ENCODE measurements around the gene TTYH3. TPM values are rescaled to one million over a fixed set of nuclear protein-coding genes. Genes with fewer than 3 reads are reported as not detected.

TTYH3 gene
- total and polyA plus RNA-seq, 9 of the 15 experiments (the other 6 are each of a cell fraction or from before 2014, with no cell fraction given), result 0.01 to 5.5 (median 1.1) TPM

DNA sequence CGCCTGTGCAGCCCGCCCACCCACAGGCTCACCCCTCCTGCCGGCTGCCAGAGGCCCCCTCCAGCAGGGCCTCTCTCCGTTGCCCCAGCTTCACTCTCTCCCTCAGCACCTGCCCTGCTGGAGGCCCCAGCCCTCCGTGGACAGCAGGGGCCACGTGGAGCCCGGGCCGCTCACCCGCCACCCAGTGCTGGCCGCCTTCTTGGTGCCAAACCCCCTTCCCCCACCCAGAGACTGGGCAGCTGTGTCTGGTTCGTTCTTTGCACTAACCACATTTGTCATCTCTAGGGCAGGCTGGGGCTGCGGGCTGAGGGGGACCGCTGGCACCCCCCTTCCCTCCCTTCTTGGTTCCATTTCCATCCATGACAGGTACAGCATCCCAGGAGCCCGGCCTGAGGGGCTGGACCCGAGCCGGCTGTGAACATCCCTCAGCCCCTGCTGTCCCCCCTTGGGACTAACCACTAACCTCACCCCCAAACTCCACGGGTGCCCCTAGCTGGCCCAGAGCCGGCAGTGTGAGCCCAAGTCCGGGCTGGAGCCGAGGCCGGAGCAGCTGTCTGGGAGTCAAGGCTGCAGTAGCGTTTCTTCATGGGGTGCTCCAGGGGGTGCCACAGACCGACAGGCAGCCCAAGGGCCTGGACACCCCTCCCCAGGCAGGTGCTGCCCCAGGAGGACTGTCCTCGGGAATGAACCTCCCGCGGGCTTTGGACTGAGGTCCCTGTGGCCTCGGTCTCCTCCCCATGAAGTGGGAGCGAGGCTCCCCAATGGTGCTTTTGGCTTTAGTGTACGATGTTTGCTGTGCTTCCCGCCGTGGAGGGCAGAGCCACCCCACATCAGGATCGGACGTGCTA lies 30.7 kb downstream of the TTYH3 start (continued):
- TF ChIP-seq, protein P1, sequence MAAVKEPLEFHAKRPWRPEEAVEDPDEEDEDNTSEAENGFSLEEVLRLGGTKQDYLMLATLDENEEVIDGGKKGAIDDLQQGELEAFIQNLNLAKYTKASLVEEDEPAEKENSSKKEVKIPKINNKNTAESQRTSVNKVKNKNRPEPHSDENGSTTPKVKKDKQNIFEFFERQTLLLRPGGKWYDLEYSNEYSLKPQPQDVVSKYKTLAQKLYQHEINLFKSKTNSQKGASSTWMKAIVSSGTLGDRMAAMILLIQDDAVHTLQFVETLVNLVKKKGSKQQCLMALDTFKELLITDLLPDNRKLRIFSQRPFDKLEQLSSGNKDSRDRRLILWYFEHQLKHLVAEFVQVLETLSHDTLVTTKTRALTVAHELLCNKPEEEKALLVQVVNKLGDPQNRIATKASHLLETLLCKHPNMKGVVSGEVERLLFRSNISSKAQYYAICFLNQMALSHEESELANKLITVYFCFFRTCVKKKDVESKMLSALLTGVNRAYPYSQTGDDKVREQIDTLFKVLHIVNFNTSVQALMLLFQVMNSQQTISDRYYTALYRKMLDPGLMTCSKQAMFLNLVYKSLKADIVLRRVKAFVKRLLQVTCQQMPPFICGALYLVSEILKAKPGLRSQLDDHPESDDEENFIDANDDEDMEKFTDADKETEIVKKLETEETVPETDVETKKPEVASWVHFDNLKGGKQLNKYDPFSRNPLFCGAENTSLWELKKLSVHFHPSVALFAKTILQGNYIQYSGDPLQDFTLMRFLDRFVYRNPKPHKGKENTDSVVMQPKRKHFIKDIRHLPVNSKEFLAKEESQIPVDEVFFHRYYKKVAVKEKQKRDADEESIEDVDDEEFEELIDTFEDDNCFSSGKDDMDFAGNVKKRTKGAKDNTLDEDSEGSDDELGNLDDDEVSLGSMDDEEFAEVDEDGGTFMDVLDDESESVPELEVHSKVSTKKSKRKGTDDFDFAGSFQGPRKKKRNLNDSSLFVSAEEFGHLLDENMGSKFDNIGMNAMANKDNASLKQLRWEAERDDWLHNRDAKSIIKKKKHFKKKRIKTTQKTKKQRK (IDR thresholded peaks at IDR 0.05; ENCODE audit: borderline replicate concordance, low read depth, low read length), result no peak
- TF ChIP-seq EWSR1 (IDR thresholded peaks at IDR 0.05; ENCODE audit: borderline replicate concordance, low read depth, partially characterized antibody), result no peak
- no peak for TF ChIP-seq MAZ (CRISPR knock-in tag; conservative IDR thresholded peaks at IDR 0.05 in 1 of 2, IDR thresholded peaks at IDR 0.05 in 1 of 2)
- no peak for TF ChIP-seq HDAC6 (IDR thresholded peaks at IDR 0.05; ENCODE audit: low read depth, low read length)
- no peak for TF ChIP-seq ZNF175 (CRISPR knock-in tag; IDR thresholded peaks at IDR 0.05; ENCODE audit: low read depth)
- TF ChIP-seq, protein P2, sequence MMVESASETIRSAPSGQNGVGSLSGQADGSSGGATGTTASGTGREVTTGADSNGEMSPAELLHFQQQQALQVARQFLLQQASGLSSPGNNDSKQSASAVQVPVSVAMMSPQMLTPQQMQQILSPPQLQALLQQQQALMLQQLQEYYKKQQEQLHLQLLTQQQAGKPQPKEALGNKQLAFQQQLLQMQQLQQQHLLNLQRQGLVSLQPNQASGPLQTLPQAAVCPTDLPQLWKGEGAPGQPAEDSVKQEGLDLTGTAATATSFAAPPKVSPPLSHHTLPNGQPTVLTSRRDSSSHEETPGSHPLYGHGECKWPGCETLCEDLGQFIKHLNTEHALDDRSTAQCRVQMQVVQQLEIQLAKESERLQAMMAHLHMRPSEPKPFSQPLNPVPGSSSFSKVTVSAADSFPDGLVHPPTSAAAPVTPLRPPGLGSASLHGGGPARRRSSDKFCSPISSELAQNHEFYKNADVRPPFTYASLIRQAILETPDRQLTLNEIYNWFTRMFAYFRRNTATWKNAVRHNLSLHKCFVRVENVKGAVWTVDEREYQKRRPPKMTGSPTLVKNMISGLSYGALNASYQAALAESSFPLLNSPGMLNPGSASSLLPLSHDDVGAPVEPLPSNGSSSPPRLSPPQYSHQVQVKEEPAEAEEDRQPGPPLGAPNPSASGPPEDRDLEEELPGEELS (CRISPR knock-in tag; IDR thresholded peaks at IDR 0.05; ENCODE audit: borderline replicate concordance), result no peak
- no peak for TF ChIP-seq SMAD4 (CRISPR knock-in tag; conservative IDR thresholded peaks at IDR 0.05)
- TF ChIP-seq NCOA1 (IDR thresholded peaks at IDR 0.05; ENCODE audit: low read depth), result no peak
- TF ChIP-seq ZNF76 (CRISPR knock-in tag; IDR thresholded peaks at IDR 0.05; ENCODE audit: borderline replicate concordance), result no peak
- no peak for TF ChIP-seq GTF2A2 (tag; IDR thresholded peaks at IDR 0.05)
- TF ChIP-seq SMAD2 (IDR thresholded peaks at IDR 0.05; ENCODE audit: low read depth, low read length), result no peak
- TF ChIP-seq NFIC (IDR thresholded peaks at IDR 0.05), result no peak
